ENCODE results near the gene PFAS. TPM values are rescaled to one million over a fixed set of nuclear protein-coding genes. Genes with fewer than 3 reads are reported as not detected.
A peak's percentile ranks its signal among the peaks of the same experiment; 100 is the strongest.

The PFAS gene
- total RNA-seq, 2 donors from 2014 or later, result 47.0 to 147 TPM

DNA sequence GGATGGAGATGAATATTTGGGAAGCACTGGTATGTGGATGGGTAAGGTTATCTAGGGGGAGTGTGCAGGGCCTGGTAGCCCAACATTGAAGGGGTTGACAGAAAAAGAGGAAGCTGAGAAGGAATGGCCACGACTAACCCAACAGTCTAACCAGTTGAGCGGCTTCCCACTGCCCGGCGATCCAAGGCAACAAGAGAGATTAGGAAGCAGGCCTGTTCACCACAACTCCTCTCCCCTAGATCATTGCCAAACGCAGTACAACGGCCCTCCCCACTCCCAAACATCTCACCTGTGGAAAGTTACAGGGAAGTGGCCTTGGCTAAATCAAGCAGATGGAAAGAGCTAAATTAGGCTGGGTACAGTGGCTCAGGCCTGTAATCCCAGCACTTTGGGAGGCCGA lies 28.2 kb downstream of the PFAS start:
- Mint-ChIP-seq H3K27ac (peak overlapping the region in 1 of 2 donors; percentile 15), H3K36me3 (peaks cover 0 to 5% of the 10 kb centered on the region in 2 donors), H3K9me3 (no peaks in the 10 kb centered on the region)
- no peak for DNase-seq (ENCODE audit: low spot score in 2 of 2)
- no peak for ATAC-seq

DNA sequence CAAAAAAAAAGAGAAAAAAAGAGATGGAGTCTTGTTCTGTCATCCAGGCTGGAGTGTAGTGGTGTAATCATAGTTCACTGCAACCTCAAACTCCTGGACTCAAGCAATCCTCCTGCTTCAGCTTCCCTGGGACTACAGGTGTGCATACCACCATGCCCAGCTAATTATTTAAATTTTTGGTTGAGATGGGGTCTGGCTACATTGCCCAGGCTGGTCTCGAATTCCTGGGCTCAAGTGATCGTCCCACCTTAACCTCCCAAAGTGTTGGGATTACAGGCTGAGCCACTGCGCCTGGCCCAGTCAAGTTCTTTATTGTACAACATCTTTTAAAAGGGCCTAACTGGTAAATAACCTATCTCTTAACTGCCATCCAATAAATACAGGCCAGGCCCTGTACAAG lies 33.3 kb downstream of the PFAS start:
- H3K9me3 Mint-ChIP-seq, result no peaks in the 10 kb centered on the region
- ATAC-seq (no peak), DNase-seq (ENCODE audit: low spot score in 2 of 2) (no peak)
- no peak overlapping the region for H3K27ac Mint-ChIP-seq
- H3K36me3 Mint-ChIP-seq, result no peaks in the 10 kb centered on the region

DNA sequence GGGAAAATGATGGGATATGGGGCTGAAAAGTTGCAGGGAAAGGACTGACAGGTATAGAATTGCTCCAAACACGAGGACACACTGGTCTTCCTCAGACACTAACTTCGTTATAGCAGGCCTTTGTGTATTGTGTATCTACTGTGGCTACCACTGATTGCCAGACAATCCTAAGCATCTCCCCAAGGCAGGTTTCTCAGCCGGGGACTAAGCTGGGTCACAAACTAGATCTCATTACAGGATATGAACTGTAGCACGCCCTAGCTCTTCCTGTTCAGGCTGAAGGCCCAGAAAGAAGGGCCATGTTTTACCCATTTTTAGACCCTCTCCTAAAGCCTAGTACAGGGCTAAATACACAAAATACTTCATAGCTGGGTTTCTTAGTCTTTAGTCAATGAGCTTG lies 34.3 kb downstream of the PFAS start:
- Mint-ChIP-seq H3K36me3 (peaks cover 0 to 9% of the 10 kb centered on the region in 2 donors), H3K9me3 (no peaks in the 10 kb centered on the region), H3K27ac (no peak overlapping the region)
- DNase-seq (ENCODE audit: low spot score in 2 of 2), result no peak
- no peak for ATAC-seq

DNA sequence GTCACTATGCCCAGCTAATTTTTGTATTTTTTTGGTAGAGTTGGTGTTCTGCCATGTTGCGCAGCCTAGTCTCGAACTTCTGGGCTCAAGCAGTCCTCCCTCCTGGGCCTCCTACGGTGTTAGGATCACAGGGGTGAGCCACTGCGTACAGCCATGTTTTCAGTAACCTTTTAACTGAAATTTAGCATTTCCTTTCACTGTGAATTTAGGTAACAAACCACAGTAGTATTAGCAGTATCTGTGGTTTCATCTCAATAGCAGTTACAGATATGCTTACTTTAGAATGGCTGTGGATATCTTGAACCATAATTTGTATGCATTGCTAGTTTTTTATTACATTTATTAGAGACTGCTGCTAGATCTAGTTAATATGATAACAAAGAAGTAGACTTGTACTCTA lies 35.0 kb downstream of the PFAS start:
- Mint-ChIP-seq H3K27ac (no peak overlapping the region), H3K36me3 (peaks cover 0 to 17% of the 10 kb centered on the region in 2 donors), H3K9me3 (no peaks in the 10 kb centered on the region)
- DNase-seq (ENCODE audit: low spot score in 2 of 2), result no peak
- ATAC-seq, result no peak

DNA sequence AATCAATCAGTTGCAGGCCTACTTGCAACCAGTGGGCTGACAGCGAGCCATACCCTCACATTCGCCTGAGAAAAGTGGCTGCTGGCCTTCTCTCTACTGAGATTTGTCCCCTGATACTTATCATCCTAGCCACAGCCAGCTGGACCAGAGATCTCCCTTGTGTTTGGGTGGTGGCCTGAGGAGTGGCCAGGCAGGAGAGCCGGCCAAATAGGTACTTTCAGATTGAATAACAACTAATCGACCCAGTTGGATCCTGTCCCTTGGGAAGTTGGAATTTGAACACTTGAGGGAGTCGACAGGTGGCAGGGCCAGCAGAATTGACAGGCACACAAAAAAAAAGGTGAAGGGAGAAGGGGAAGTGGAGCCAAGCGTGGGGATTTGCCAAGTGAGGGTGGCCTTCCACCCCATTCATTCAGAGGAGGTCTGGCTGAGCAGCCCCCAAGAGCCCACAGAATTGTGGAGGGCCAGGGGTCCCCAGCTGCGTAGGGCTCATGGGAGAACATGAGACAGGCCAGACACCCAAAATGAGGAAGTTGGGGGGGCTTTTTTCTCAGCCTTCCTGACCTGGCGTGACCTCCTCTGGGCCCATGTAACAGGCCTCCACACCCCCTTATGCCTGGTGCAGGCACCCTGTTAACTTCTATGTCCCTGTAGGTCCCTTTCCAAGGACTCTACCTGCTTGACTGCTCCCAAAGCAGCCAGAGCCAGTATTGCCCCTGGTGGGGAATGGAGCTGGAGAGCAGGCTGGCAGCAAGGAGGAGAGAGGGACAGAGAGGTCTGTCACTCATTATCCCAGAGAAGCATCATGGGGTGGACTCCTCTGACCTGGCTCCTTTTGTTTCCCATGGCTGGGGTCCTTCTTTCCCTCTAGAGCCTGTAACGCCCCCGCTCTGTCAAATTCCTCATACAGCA lies 36.4 kb downstream of the PFAS start:
- H3K27ac Mint-ChIP-seq, result no peak overlapping the region
- DNase-seq (ENCODE audit: low spot score in 2 of 2) (no peak), ATAC-seq (no peak)
- peaks cover 0 to 29% of the 10 kb centered on the region in 2 donors for H3K36me3 Mint-ChIP-seq
- H3K9me3 Mint-ChIP-seq, result no peaks in the 10 kb centered on the region

DNA sequence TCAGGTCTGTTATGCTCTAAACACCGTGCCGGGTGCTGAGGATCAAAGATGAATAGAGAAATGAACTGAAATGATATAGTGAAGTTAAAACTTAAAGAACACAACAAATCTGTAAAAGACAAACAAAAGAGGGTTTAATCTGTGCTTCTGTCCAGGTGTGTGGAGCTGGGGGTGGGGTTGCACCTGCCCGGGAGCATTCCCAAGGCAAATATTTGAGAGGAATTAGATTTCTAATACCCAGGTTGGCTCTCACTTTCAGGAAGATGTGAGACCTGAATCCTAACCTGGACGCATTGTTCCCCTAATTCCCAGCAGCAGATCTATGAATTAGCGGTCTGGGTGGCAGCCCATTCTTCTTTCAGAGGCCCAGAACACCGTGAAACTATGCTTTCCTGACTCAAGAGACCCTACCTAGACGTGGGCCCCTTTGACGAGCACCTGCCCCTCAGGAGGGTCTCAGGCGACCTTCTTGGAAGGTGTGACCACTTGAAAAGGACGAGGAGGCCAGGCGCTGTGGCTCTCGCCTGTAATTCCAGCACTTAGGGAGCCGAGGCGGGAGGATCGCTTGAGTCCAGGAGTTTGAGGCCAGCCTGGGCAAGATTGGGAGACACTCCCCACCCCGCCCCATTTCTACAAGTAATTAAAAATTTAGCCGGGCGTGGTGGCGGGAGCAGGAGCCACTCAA lies 38.7 kb downstream of the PFAS start:
- peaks cover 0 to 32% of the 10 kb centered on the region in 2 donors for H3K36me3 Mint-ChIP-seq
- H3K27ac Mint-ChIP-seq, result peak overlapping the region; percentile 93 to 96
- ATAC-seq (no peak), DNase-seq (ENCODE audit: low spot score in 2 of 2) (no peak)
- H3K9me3 Mint-ChIP-seq, result no peaks in the 10 kb centered on the region

DNA sequence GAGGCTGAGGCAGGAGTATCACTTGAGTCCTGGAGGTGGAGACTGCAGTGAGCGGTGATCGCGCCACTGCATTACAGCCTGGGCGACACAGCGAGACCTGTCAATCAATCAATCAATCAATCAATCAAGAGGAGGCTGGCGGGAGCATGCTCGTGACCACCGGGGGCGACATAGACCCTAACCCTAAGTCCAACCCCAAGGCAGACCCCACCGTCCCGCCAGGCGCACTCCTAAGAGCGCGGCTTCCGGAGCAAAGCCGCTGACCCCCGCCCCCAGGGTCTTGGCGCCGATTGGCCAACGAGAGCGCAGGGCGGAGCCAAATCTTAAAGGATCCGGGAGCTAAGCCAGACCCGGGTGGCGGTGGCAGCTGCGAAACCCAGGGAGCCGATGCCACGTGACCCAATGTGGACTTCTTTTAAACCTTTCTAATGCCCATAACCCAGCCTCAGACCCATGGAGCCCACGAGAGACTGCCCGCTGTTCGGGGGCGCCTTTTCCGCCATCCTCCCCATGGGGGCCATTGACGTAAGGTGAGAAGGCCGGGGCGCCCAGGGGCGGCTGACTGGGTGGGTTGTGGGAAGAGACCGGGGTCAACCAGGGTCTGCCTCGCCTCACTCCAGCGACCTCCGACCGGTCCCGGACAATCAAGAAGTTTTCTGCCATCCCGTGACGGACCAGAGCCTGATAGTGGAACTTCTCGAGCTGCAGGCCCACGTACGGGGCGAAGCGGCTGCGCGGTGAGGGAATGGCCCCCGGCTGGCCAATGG lies 39.4 kb downstream of the PFAS start, which contains the start of gene RANGRF:
Gene RANGRF (plus strand): TSS at position 335 of the 767 bp plus-strand sequence. CDS start 119 bp downstream, at position 454.
- ATAC-seq (peak; percentile 90 to 92), DNase-seq (ENCODE audit: low spot score in 2 of 2) (peak; percentile 84 to 88)
- H3K36me3 Mint-ChIP-seq, result peaks cover 0 to 32% of the 10 kb centered on the region in 2 donors
- peak within 1 kb of the TSS; percentile 93 to 96 for H3K27ac Mint-ChIP-seq
- no peaks in the 10 kb centered on the region for H3K9me3 Mint-ChIP-seq

DNA sequence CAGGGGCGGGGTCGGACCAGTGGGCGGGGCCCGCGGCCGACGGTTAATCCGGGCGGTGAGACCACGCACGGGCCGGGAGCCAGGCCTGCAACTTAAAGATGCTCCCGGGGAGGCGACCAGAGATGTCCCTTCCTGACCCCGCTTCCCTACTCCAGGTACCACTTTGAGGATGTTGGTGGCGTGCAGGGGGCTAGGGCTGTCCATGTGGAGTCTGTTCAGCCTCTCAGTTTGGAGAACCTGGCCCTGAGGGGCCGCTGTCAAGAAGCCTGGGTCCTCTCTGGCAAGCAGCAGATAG lies 40.0 kb downstream of the PFAS start:
- H3K9me3 Mint-ChIP-seq, result no peaks in the 10 kb centered on the region
- ATAC-seq (no peak), DNase-seq (ENCODE audit: low spot score in 2 of 2) (peak in 1 of 2 donors; percentile 85)
- peak overlapping the region; percentile 93 to 96 for H3K27ac Mint-ChIP-seq
- H3K36me3 Mint-ChIP-seq, result peaks cover 0 to 32% of the 10 kb centered on the region in 2 donors

DNA sequence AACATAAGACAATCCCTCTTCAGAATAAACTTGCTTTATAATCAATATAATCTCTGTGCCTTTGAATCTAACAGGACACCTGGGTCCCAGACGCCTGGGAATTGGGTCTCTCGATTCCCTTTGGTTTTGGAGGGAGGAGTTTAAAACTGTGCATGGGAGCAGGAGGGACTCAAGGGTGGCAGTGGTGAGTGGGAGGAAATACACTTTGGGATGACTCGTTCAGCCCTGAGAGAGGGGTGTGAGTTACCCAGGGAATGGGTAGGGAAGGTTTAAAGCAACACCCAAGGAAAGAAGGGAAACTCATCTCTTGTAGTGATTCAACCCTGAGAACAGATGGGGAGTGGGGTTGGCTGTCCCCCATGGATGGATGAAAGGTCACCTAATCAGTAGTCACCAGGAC lies 41.0 kb downstream of the PFAS start:
- Mint-ChIP-seq H3K27ac (peak overlapping the region in 1 of 2 donors; percentile 93), H3K9me3 (no peaks in the 10 kb centered on the region), H3K36me3 (peaks cover 0 to 32% of the 10 kb centered on the region in 2 donors)
- ATAC-seq, result peak in 1 of 2 donors; percentile 35
- DNase-seq (ENCODE audit: low spot score in 2 of 2), result no peak

DNA sequence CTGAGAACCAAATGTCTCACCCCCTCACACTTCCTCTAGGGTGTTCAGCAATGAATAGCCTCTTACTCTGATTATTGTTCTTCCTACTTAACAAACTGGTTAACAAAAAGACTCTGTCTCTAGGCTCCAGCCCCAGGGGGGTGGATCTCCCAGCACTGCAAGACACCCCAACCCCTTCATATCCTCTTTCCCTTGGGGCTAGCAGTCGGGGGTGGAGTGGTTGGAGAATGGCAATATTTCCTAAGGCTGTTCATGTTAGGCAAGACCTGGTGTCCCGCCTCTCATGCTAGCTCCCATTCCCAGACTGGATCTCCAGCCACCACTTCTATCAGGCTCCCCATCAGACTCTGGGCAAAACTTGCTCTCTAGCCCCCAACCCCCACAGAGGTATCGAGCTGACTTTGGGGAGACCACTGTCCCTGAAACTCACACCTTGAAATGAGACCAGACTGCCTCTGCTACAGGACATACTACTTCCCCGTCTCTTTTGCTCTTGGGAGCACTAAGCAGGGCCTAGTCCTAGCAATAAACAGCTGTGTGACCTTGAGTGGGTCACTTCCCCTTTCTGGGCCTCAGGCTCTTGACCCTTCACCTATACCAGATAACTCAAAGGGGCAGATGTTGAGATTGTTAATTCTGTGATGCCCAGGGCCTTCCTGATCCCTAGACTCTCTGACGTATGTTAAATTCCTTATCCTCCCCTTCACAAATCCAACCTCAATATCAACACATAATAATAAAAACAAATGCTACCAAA lies 43.7 kb downstream of the PFAS start:
- DNase-seq (ENCODE audit: low spot score in 2 of 2) (no peak), ATAC-seq (no peak)
- Mint-ChIP-seq H3K9me3 (peaks cover 0 to 5% of the 10 kb centered on the region in 2 donors), H3K27ac (peak overlapping the region in 1 of 2 donors; percentile 44), H3K36me3 (peaks cover 0 to 28% of the 10 kb centered on the region in 2 donors)

DNA sequence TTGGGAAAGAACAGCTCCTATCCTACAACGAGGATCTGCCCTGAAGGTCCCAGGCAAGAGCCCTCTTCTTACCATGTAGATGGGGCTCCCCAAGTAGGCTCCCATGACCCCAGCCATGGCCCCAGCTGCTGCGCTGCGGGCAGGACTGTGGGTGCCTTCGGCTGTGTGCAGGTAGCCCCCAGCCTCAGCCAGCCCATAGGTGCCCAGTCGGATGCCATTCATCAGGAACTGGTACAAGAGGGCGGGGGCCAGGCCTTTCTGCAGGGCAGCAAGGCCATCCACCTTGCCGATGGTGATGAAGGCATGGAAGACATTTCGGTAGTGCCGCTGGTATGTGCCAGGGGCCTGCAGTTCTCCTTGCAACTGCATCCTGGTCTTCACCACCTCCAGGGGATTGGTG lies 45.3 kb downstream of the PFAS start:
- DNase-seq (ENCODE audit: low spot score in 2 of 2), result no peak
- Mint-ChIP-seq H3K36me3 (peaks cover 0 to 12% of the 10 kb centered on the region in 2 donors), H3K9me3 (peaks cover 0 to 5% of the 10 kb centered on the region in 2 donors), H3K27ac (peak overlapping the region; percentile 86 to 91)
- ATAC-seq, result no peak

DNA sequence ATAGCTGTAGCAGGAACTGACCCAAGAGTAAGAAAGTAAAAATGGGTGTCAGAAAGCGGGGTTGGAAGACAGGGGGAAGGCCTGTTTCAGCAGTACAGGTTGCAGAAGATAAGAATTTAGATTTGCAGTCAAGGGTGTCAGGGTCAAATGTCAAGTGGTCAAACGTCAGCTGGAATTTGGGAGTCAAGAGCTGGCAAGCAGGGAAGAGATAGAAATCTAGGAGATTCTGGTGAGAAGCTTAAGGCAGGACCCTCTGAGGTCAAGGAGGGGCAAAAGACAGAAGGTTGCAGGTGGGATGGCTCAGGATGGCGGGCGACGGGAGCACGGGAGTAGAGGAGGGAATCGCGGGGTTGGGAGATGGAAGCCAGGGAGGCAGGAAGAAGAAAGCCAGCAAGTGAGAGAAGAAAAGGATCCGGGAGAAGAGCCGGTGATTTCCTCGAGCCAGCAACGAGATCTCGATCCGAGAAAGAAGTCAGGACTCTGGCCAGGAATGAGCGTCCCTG lies 45.8 kb downstream of the PFAS start:
- Mint-ChIP-seq H3K27ac (peak overlapping the region; percentile 86 to 91), H3K9me3 (peaks cover 0 to 5% of the 10 kb centered on the region in 2 donors), H3K36me3 (peaks cover 0 to 9% of the 10 kb centered on the region in 2 donors)
- ATAC-seq (no peak), DNase-seq (ENCODE audit: low spot score in 2 of 2) (no peak)

DNA sequence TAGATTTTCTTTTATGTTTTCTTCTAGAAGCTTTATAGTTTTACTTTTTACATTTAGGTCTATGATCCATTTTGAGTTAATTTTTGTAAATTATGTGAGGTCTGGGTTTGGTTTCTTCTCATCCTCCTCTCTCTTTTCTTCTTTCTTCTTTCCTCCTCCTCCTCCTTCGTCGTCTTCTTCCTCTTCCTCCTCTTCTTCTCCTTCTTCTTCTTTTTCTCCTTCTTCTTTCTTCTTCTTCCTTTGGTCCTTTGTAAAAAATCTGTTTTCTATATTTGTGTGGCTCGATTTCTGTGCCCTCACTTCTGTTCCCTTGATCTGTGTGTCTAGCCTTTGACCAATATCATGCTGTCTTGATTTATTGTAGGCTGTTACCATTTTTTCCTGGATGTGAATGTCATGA lies 51.1 kb downstream of the PFAS start:
- no peaks in the 10 kb centered on the region for H3K36me3 Mint-ChIP-seq
- H3K27ac Mint-ChIP-seq, result no peak overlapping the region
- ATAC-seq (no peak), DNase-seq (ENCODE audit: low spot score in 2 of 2) (no peak)
- H3K9me3 Mint-ChIP-seq, result peaks cover 0 to 5% of the 10 kb centered on the region in 2 donors

DNA sequence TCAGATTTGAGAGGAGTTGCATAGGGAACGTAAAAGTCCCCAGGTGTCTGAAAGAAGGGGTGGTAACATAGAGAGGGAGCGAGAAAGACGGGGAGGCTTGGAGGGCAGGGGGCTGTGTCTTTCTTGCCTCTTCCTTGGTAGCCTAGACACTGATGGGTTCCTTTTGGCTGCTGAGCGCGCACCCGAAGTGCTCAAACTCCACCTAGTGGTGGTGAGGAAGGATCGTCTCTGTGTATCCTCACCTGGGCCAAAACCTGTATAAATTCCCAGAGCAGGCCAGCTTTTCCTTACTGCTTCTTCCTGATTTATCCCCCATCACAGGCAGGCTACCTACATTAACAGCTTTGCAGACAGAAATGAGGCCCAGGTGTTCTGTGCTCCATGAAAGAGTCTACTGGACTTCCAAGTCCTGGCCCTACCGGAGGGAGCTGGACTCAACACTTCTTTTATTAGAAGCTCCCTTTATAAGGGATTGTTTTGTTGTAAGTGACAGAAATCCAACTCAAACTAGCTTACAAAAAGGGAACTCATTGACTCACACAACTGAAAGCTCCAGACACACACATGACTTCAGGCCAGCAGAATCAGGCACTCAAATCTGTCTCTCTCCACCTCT lies 51.6 kb downstream of the PFAS start:
- H3K9me3 Mint-ChIP-seq, result peaks cover 0 to 5% of the 10 kb centered on the region in 2 donors
- H3K36me3 Mint-ChIP-seq, result no peaks in the 10 kb centered on the region
- H3K27ac Mint-ChIP-seq, result no peak overlapping the region
- DNase-seq (ENCODE audit: low spot score in 2 of 2) (peak; percentile 48 to 67), ATAC-seq (peak; percentile 94)

DNA sequence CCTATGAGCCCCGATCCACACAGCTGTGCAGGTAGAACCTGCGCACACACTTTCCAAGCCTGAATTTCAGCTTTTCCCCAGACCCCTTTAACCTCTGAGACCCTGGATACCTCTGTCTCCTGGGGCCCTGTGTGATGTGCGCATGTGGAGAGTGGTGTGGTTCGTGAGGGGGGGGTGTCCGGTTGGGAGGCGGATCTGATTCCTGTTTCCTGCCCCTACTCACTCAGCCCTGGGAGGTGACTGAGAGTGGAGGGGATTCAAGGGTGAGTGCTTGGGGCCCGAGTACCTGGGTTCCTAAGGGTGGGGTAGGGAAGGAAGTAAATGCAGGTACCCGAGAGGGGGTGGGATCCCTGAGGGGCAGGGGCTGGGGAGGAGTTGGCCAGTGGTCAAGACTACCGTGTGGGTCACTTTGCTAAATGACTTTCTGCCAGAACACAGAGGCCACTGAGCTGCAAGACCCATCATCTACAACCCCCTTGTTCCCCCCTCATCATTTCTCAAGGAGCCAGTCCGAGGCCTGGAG lies 61.6 kb downstream of the PFAS start:
- ATAC-seq (no peak), DNase-seq (ENCODE audit: low spot score in 2 of 2) (no peak)
- H3K36me3 Mint-ChIP-seq, result no peaks in the 10 kb centered on the region
- H3K27ac Mint-ChIP-seq, result no peak overlapping the region
- H3K9me3 Mint-ChIP-seq, result no peaks in the 10 kb centered on the region

Measured in activated naive CD4-positive, alpha-beta T cell treated with anti-CD3 and anti-CD28 coated beads, Interleukin-2, amount 50 U/mL, for 72 hours (primary cell).